Lower leg skin (tissue), 4 donors: ENCODE results near the gene XRCC4. TPM values are rescaled to one million over a fixed set of nuclear protein-coding genes. Genes with fewer than 3 reads are reported as not detected.
A peak's percentile ranks its signal among the peaks of the same experiment; 100 is the strongest.

Source experiments
- DNase-seq, 2 donors: peaks; one replicate each; pipeline ENCODE4 v3.0.0-alpha.2; 2019; ENCODE audit warnings: low spot score in 2 of 2
- H3K4me3 ChIP-seq: fragments of 200-600 bp; sonication (generic); 2 replicates; pipeline ENCODE4 v1.5.1; 2017; ENCODE audit warnings: mild to moderate bottlenecking, low read depth; ENCODE audit not compliant: poor library complexity, severe bottlenecking
- CTCF ChIP-seq, 3 donors: fragments of 450-650 bp; IDR thresholded peaks; one replicate each; pipeline ENCODE4 v1.5.1; 2016; ENCODE audit warnings: antibody characterized with exemption in 3 of 3, mild to moderate bottlenecking in 3 of 3, moderate library complexity in 2 of 3
- POLR2A ChIP-seq, 2 donors: fragments of 450-650 bp; IDR thresholded peaks; one replicate each; pipeline ENCODE4 v1.6.1; 2016 to 2017; ENCODE audit warnings: antibody characterized with exemption in 2 of 2, mild to moderate bottlenecking in 1 of 2, moderate library complexity in 1 of 2
- WGBS, 2 donors: methylation state at CpG; one replicate each; pipeline ENCODE4 v1.1.5; 2018; 5-methylcytosine and 5-hydroxymethylcytosine counted together
- intact Hi-C: fragments of 100-400 bp; cut with DNase I; formaldehyde crosslinking; loops from one replicate; pipeline ENCODE4 v1.15.0; 2023; ENCODE audit warnings: low total_unique reads
- total RNA-seq, 4 donors: library from RNA; depleted of rRNA; stranded (reverse); fragments of >200 nt; gene quantifications; one replicate each; pipeline ENCODE4 v1.1.0, GENCODE V29; 2016

The XRCC4 gene
- 1 to 10 TPM; 2.0 to 7.0 (median 4.2) TPM for total RNA-seq

- intact Hi-C loops, result no loop called here
- 0% methylated on average over 39 to 44 of the region's 44 CpGs for whole genome bisulfite sequencing, 2 donors
- TF ChIP-seq POLR2A (IDR thresholded peaks at IDR 0.05) (peak in 1 of 2 donors; percentile 66), CTCF (IDR thresholded peaks at IDR 0.05) (no peak)
- DNase-seq, result peak; percentile 97 to 99
- H3K4me3 ChIP-seq, result peak within 1 kb of the TSS; percentile 93
These were observed at the start of gene XRCC4, which contains the start of gene TMEM167A for GRCh38 chr5:83076742-83077661. Gene XRCC4 (plus strand): TSS chr5:83077547. CDS start chr5:83104920, 27,373 bp downstream. Gene TMEM167A (minus strand): TSS chr5:83077394. CDS start chr5:83077323, 71 bp downstream.

- intact Hi-C loops, result no loop called here
- H3K4me3 ChIP-seq, result no peak overlapping the region
- TF ChIP-seq POLR2A (IDR thresholded peaks at IDR 0.05) (no peak), CTCF (IDR thresholded peaks at IDR 0.05) (no peak)
- 88 to 97% methylated on average over 2 of the region's 2 CpGs for WGBS, 2 donors
- no peak for DNase-seq
These were observed 47.4 kb upstream of the XRCC4 start for GRCh38 chr5:83029912-83030311.

- TF ChIP-seq CTCF (IDR thresholded peaks at IDR 0.05) (no peak), POLR2A (IDR thresholded peaks at IDR 0.05) (no peak)
- WGBS, 2 donors, result 74 to 85% methylated on average over 1 of the region's 1 CpG
These were observed 46.0 kb upstream of the XRCC4 start for GRCh38 chr5:83031381-83031780.

GRCh38 chr5:83034036-83034435, 43.3 kb upstream of the XRCC4 start:
- H3K4me3 ChIP-seq, result no peak overlapping the region
- TF ChIP-seq POLR2A (IDR thresholded peaks at IDR 0.05), result no peak
- no peak for TF ChIP-seq CTCF (IDR thresholded peaks at IDR 0.05)
- intact Hi-C loops, result no loop called here
- WGBS, 2 donors, result 65 to 75% methylated on average over 3 of the region's 3 CpGs
- no peak for DNase-seq

More at GRCh38 chr5:83031381-83031780, 46.0 kb upstream of the XRCC4 start:
- intact Hi-C loops, result no loop called here
- DNase-seq, result no peak
- no peak overlapping the region for H3K4me3 ChIP-seq

- H3K4me3 ChIP-seq, result no peak overlapping the region
- TF ChIP-seq POLR2A (IDR thresholded peaks at IDR 0.05) (no peak), CTCF (IDR thresholded peaks at IDR 0.05) (no peak)
- intact Hi-C loops, result no loop called here
- 81 to 83% methylated on average over 4 of the region's 4 CpGs for WGBS, 2 donors
- no peak for DNase-seq
These were observed 42.7 kb upstream of the XRCC4 start for GRCh38 chr5:83034528-83035207.
